GM12873 (cell line): ENCODE results near the gene GNAS-AS1.

ENCODE experiments used
- TF ChIP-seq, protein P1 (sequence below): IDR thresholded peaks from 2 replicates; pipeline ENCODE4 v1.5.1; 2012; ENCODE audit warnings: low read depth, mild to moderate bottlenecking, moderate library complexity, low read length, control low read depth; ENCODE audit not compliant: insufficient read depth; ENCODE audit errors: missing control alignments

GNAS-AS1 gene

DNA sequence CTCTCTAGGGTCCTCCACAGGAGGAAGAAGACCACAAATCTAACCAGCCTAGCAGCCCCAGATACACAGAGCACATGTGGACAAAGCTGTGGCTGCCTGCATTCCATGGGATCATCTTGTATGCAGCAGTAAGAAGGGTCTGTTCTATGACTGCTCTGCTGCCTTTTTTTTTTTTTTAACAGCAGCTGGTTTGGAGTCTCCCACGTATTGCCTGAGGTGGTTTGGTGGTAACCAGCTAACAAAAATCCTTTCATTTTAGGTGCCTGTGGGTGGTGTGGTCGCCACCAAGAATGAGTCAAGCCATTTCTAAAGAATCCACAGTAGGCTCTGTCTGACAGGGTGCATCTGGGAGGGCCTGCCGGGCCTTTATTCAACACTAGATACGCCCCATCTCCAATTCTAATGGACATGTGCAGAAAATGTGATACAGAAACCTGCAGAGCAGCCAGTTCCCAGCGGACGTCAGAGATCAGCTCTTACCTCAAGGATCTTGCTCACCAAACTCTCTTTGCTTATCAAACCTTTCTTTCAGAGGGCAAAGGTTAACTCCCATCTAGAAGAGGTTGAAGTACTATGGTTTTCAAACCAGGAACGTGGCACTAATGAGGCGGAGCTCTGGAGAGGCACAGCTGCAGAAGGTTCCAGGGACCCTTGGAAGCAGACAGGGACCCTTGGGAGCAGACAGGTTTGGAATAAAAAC lies 32.0 kb downstream of the GNAS-AS1 start:
- TF ChIP-seq, protein P1, sequence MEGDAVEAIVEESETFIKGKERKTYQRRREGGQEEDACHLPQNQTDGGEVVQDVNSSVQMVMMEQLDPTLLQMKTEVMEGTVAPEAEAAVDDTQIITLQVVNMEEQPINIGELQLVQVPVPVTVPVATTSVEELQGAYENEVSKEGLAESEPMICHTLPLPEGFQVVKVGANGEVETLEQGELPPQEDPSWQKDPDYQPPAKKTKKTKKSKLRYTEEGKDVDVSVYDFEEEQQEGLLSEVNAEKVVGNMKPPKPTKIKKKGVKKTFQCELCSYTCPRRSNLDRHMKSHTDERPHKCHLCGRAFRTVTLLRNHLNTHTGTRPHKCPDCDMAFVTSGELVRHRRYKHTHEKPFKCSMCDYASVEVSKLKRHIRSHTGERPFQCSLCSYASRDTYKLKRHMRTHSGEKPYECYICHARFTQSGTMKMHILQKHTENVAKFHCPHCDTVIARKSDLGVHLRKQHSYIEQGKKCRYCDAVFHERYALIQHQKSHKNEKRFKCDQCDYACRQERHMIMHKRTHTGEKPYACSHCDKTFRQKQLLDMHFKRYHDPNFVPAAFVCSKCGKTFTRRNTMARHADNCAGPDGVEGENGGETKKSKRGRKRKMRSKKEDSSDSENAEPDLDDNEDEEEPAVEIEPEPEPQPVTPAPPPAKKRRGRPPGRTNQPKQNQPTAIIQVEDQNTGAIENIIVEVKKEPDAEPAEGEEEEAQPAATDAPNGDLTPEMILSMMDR = no peak

DNA sequence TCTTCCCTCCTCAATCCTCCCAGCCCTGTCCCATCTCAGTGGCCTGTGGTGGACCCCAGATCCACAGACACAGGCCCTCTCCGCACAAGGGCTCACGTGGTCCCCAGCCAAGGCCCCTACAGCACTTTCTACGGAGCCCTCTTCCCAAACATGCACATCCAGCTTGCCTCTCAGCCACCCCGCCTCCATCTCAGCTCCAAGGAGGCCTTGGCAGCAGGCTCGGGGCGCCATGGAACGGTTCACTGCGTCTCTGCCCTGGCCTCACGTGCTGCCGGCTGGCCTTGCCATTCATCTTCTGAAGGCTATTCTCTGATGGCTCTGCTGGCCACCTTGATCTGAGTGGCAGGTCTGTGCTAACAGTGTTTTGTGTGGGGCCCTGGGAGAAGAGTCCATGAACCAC lies 33.0 kb downstream of the GNAS-AS1 start:
- TF ChIP-seq, protein P1 = no peak

DNA sequence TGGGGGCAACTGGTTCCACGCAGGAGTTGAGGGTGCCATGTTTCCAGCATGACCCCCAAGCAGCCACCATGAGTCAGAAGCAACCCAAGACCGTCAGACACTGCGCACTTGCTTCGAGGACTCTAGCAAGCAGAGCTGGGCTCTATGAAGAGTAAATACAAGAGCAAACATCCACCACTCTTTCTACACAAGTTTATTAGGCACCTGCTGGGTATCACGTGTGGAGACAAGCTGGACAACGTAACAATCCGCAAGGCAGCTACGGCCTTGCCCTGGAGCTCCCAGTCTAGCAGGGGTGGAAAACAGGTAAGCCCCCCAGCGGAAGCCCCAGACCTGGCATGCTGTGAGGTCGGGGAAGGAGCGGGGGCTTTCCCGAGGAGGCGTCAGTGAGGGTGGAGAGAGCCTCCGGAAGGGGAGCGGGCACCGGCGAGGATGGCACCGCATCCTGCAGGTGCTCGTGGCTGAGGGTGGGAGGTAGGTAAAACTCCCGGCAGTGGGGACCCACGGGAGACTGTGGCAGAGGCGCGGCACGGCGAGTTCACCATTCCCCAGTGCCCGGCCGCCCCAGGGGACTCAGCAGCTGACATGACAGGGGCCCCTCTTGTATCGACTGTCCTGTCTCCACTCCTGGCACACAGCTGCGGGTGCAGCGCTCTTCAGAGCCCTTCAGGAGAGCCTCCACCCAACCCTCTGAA lies 33.6 kb downstream of the GNAS-AS1 start:
- TF ChIP-seq, protein P1 = no peak

DNA sequence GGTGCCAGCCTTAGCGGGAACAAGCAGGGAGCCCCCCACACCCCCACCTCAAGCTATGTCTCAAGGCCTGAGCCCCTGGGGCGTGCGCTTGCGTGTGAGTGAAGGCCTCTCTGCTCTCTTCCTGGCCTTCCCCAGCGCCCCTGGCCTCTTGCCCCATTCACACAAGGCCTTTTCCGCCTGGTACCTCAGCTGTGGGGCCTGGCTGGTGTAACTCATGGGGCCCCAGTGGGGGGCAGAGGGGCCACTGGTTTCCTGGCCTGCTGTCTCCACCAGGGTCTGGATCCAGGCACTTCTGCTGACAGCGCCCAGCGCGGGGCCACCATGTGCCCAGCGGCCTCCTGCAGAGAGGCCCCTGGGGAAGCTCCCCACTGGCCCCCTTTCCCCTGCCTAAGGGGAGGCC lies 34.7 kb downstream of the GNAS-AS1 start:
- TF ChIP-seq, protein P1 = no peak

DNA sequence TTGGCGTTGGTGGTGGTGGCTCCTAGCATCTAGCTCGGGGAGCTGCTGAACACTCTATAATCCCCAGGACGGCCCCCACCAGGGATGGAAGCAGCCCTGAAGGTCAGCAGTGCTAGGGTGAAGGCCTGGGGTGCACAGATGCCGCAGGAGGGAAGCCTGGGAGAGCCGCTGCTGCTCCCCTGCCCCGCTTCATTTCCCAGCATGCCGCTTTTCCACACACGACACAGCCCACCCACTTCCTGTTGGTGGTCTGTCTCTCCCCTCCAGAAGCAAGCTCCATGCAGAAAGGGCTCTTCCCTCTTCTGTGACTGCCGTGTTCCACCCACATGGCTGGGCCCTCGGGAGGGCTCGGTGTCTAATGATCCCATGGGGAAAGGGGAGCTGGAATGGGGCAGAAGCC lies 35.3 kb downstream of the GNAS-AS1 start:
- TF ChIP-seq, protein P1 = no peak

DNA sequence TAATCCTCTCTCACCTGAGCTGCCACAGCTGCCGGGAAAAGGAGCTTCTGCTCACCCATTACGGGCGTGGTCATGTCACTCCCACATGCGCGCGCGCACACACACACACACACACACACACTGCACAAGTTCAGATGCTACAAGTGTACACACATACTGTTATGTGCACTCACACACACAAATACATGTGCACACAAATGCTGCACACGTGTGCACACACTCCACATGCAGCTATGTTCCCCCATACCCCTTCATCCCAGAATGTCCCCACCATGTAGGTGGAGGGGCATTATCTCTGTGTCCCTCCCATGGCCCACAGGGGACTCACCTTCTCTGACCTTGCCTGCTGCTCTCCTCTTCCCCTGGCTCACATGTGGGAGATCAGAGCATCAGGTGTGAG lies 37.3 kb downstream of the GNAS-AS1 start:
- TF ChIP-seq, protein P1 = no peak

DNA sequence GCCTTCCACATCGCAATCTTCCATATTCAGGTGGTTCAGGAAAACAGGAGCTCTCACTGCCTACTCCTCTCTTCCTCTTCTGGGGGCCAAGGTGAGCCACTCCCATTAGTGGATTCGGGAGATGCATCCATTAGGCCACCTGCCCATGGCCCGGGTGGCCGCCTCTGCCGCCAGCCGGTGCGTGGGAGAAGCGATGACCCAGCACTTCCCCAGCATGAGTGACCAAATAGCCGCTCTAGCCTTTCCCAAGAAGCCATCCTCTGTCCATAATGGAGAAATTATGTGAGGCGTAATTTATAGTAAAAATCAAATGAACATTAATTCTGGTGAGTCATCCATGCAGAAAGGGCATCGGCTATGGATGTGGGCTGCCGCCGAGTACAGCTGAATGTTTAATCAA lies 39.4 kb downstream of the GNAS-AS1 start:
- TF ChIP-seq, protein P1 = no peak
